HCT116 (cell line): ENCODE data around the gene MAP6D1. TPM values are rescaled to one million over a fixed set of nuclear protein-coding genes. Genes with fewer than 3 reads are reported as not detected.
A peak's percentile ranks its signal among the peaks of the same experiment; 100 is the strongest.

Experiments used
- ATAC-seq: fragments of 200-7000 bp; cut with Tn5 transposase; 2 replicates; pipeline ENCODE4 v1.9.1; 2020; ENCODE audit warnings: mild to moderate bottlenecking, moderate library complexity
- BruUV-seq: library from RNA; stranded (reverse); fragments of 400-500 nt; replicated peaks from 2 replicates; lab custom pipeline; 2021; lab: Mats Ljungman, UMichigan
- CTCF ChIA-PET: fragments of 300-600 bp; sonication (Branson Sonifier 250); formaldehyde crosslinking; loops from one replicate; lab custom pipeline; 2021; ENCODE audit warnings: antibody characterized with exemption; lab: Charles Lee
- POLR2A ChIA-PET: fragments of 300-600, 350-600 bp; sonication (Branson Sonifier 250); formaldehyde crosslinking; loops from one replicate; lab custom pipeline; 2021; ENCODE audit warnings: antibody characterized with exemption; lab: Charles Lee
- RAD21 ChIA-PET, 2 experiments: fragments of 300-600 bp; sonication (Branson Sonifier 250); formaldehyde crosslinking; loops; one replicate each; lab custom pipeline; 2023; ENCODE audit warnings: low total read pairs in 2 of 2; ENCODE audit not compliant: uncharacterized antibody in 2 of 2, unreplicated experiment in 2 of 2, low non-redundant PET in 1 of 2; lab: Charles Lee
- DNase-seq: peaks from one replicate; pipeline ENCODE4 v3.0.0-alpha.2; 2010; ENCODE audit warnings: low read depth, low spot score
- H2AFZ ChIP-seq: fragments of 200-600 bp; shearing (Covaris generic), sonication (generic); 2 replicates; pipeline ENCODE4 v1.6.1; 2017; ENCODE audit warnings: low read depth, mixed run types, mixed read lengths, antibody characterized with exemption, low read length; ENCODE audit not compliant: poor library complexity, severe bottlenecking
- H3K27ac ChIP-seq: 2 replicates; pipeline ENCODE4 v1.5.1; 2012; ENCODE audit warnings: low read depth, low read length
- H3K27me3 ChIP-seq: fragments of 200-600 bp; sonication (generic); 2 replicates; pipeline ENCODE4 v1.6.1; 2016; ENCODE audit warnings: mixed run types, low read length, mixed read lengths; ENCODE audit not compliant: insufficient read depth
- H3K36me3 ChIP-seq, 2 experiments: fragments of 200-500 bp in 1 of 2; fragments of 200-600 bp in 1 of 2; sonication (Bioruptor generic) in 1 of 2; sonication (generic) in 1 of 2; 2 replicates each; pipeline versions ENCODE4 v1.5.1 to v1.6.1; 2014 to 2016; ENCODE audit warnings: low read length in 2 of 2, inconsistent platforms in 1 of 2, mixed read lengths in 1 of 2, mixed run types in 1 of 2; ENCODE audit not compliant: insufficient read depth in 2 of 2, control insufficient read depth in 1 of 2
- H3K4me1 ChIP-seq, 2 experiments: fragments of 200-600 bp in 1 of 2; sonication (generic) in 1 of 2; 2 replicates each; pipeline versions ENCODE4 v1.5.1 to v1.6.1; 2012 to 2017; ENCODE audit warnings: low read length in 2 of 2, inconsistent platforms in 1 of 2, mild to moderate bottlenecking in 1 of 2, mixed read lengths in 1 of 2, mixed run types in 1 of 2, moderate library complexity in 1 of 2; ENCODE audit not compliant: insufficient read depth in 2 of 2, control insufficient read depth in 1 of 2
- H3K4me2 ChIP-seq: fragments of 200-600 bp; sonication (generic); 2 replicates; pipeline ENCODE4 v1.6.1; 2017; ENCODE audit warnings: mixed run types, low read length, mixed read lengths
- H3K4me3 ChIP-seq, 2 experiments: fragments of 200-600 bp in 1 of 2; sonication (generic) in 1 of 2; replicated peaks in 1 of 2; 2 replicates each; pipeline ENCODE4 v1.5.1; 2011 to 2016; ENCODE audit warnings: low read length in 2 of 2, control low read depth in 1 of 2, low read depth in 1 of 2, mild to moderate bottlenecking in 1 of 2, mixed read lengths in 1 of 2, mixed run types in 1 of 2
- H3K79me2 ChIP-seq: fragments of 200-600 bp; sonication (generic); 2 replicates; pipeline ENCODE4 v1.6.1; 2017; ENCODE audit warnings: mild to moderate bottlenecking, mixed run types, low read length, moderate library complexity, mixed read lengths; ENCODE audit not compliant: insufficient read depth
- H3K9ac ChIP-seq: fragments of 200-600 bp; sonication (generic); 2 replicates; pipeline ENCODE4 v1.6.1; 2016; ENCODE audit warnings: low read length, mixed read lengths
- H3K9me2 ChIP-seq: fragments of 200-600 bp; sonication (generic), shearing (Covaris generic); 2 replicates; pipeline ENCODE4 v1.6.1; 2017; ENCODE audit warnings: mixed run types, mild to moderate bottlenecking, moderate library complexity; ENCODE audit not compliant: insufficient read depth
- H3K9me3 ChIP-seq, 2 experiments: fragments of 200-500 bp in 1 of 2; fragments of 200-600 bp in 1 of 2; sonication (Bioruptor generic) in 1 of 2; sonication (generic) in 1 of 2; 2 replicates each; pipeline ENCODE4 v1.6.1; 2014 to 2017; ENCODE audit warnings: low read length in 2 of 2, mixed read lengths in 2 of 2, inconsistent platforms in 1 of 2, low read depth in 1 of 2, mild to moderate bottlenecking in 1 of 2, mixed run types in 1 of 2, moderate library complexity in 1 of 2; ENCODE audit not compliant: control insufficient read depth in 1 of 2, insufficient read depth in 1 of 2
- H4K20me1 ChIP-seq: fragments of 200-600 bp; sonication (generic), shearing (Covaris generic); 2 replicates; pipeline ENCODE4 v1.6.1; 2017; ENCODE audit warnings: mixed run types, mild to moderate bottlenecking, moderate library complexity; ENCODE audit not compliant: insufficient read depth
- CBX3 ChIP-seq: IDR thresholded peaks from 2 replicates; pipeline ENCODE4 v1.6.1; 2012; ENCODE audit warnings: low read depth
- CEBPB ChIP-seq: IDR thresholded peaks from 2 replicates; pipeline ENCODE4 v1.6.1; 2012; ENCODE audit warnings: low read depth
- EGR1 ChIP-seq: IDR thresholded peaks from 2 replicates; pipeline ENCODE4 v1.6.1; 2012; ENCODE audit warnings: low read depth
- ELF1 ChIP-seq: IDR thresholded peaks from 2 replicates; pipeline ENCODE4 v1.6.1; 2012; ENCODE audit warnings: low read depth, borderline replicate concordance
- EZH2 ChIP-seq: fragments of 200-600 bp; sonication (generic); IDR thresholded peaks from 2 replicates; pipeline ENCODE4 v1.6.1; 2017; ENCODE audit warnings: antibody characterized with exemption, mixed run types
- EZH2phosphoT487 ChIP-seq: fragments of 200-600 bp; IDR thresholded peaks from 2 replicates; pipeline ENCODE4 v1.6.1; 2018; ENCODE audit warnings: antibody characterized with exemption, borderline replicate concordance
- FOSL1 ChIP-seq: IDR thresholded peaks from 2 replicates; pipeline ENCODE4 v1.6.1; 2012; ENCODE audit warnings: low read depth
- POLR2A ChIP-seq: IDR thresholded peaks from 2 replicates; pipeline ENCODE4 v1.7.0; 2011; ENCODE audit warnings: borderline replicate concordance; ENCODE audit not compliant: insufficient read depth, insufficient read length; ENCODE audit errors: extremely low read depth
- POLR2AphosphoS5 ChIP-seq: IDR thresholded peaks from 2 replicates; pipeline ENCODE4 v1.6.1; 2011; ENCODE audit warnings: mild to moderate bottlenecking, low read depth, low read length, moderate library complexity
- SIN3A ChIP-seq: IDR thresholded peaks from 2 replicates; pipeline ENCODE4 v1.6.1; 2012; ENCODE audit warnings: low read depth
- TCF7L2 ChIP-seq: IDR thresholded peaks from 2 replicates; pipeline ENCODE4 v1.7.0; 2011; ENCODE audit warnings: borderline replicate concordance, inconsistent platforms; ENCODE audit not compliant: insufficient read depth, insufficient read length; ENCODE audit errors: extremely low read depth
- ZFX ChIP-seq: fragments of 450-650 bp; IDR thresholded peaks from 2 replicates; pipeline ENCODE4 v1.6.1; 2017
- ZNF274 ChIP-seq: fragments of 200-500 bp; sonication (Bioruptor generic); IDR thresholded peaks from 2 replicates; pipeline ENCODE4 v1.6.1; 2014; ENCODE audit warnings: mild to moderate bottlenecking, low read depth, low read length, inconsistent platforms
- intact Hi-C: fragments of 100-400 bp; cut with micrococcal nuclease; formaldehyde crosslinking; loops from 2 replicates; pipeline ENCODE4 v1.10.0; 2022
- total RNA-seq: library from RNA; stranded (reverse); gene quantifications from one replicate; pipeline ENCODE4 v1.2.1, GENCODE V29; 2021; ENCODE audit not compliant: unreplicated experiment
- TF ChIP-seq, protein P1 (sequence below): IDR thresholded peaks from 2 replicates; pipeline ENCODE4 v1.6.1; 2011; ENCODE audit warnings: mild to moderate bottlenecking, low read length, moderate library complexity; ENCODE audit not compliant: insufficient replicate concordance; ENCODE audit errors: extremely low read depth

The MAP6D1 gene
- total RNA-seq, 1 experiment from 2014 or later: 5.3 TPM

DNA sequence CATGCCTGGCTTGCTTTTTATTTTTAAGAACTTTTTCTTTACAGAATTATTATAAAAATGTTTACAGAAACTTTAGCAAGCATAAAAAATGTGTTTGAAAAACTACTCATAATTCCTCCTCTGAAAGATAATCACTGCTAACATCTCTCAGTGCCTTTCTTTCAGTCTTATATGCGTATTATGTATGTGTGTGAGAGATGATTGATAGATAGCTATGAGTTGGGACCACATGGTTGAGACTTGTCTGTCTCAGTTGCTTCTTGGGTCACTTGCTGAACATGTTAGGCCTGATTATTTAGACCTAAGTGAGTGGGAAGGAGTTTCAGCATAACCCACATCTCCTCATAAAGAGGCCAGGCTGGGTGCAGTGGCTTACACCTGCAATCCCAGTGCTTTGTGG lies 11.1 kb downstream of the MAP6D1 start (continued):
- TF ChIP-seq, protein P1, sequence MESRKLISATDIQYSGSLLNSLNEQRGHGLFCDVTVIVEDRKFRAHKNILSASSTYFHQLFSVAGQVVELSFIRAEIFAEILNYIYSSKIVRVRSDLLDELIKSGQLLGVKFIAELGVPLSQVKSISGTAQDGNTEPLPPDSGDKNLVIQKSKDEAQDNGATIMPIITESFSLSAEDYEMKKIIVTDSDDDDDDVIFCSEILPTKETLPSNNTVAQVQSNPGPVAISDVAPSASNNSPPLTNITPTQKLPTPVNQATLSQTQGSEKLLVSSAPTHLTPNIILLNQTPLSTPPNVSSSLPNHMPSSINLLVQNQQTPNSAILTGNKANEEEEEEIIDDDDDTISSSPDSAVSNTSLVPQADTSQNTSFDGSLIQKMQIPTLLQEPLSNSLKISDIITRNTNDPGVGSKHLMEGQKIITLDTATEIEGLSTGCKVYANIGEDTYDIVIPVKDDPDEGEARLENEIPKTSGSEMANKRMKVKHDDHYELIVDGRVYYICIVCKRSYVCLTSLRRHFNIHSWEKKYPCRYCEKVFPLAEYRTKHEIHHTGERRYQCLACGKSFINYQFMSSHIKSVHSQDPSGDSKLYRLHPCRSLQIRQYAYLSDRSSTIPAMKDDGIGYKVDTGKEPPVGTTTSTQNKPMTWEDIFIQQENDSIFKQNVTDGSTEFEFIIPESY: no peak
- TF ChIP-seq CEBPB (no peak), SIN3A (no peak), TCF7L2 (no peak), EZH2 (no peak), ELF1 (no peak), EZH2phosphoT487 (no peak), ZFX (no peak), ZNF274 (no peak), EGR1 (no peak), POLR2A (no peak), FOSL1 (no peak), CBX3 (no peak)
- TF ChIP-seq, all 23 proteins: peak for 0

DNA sequence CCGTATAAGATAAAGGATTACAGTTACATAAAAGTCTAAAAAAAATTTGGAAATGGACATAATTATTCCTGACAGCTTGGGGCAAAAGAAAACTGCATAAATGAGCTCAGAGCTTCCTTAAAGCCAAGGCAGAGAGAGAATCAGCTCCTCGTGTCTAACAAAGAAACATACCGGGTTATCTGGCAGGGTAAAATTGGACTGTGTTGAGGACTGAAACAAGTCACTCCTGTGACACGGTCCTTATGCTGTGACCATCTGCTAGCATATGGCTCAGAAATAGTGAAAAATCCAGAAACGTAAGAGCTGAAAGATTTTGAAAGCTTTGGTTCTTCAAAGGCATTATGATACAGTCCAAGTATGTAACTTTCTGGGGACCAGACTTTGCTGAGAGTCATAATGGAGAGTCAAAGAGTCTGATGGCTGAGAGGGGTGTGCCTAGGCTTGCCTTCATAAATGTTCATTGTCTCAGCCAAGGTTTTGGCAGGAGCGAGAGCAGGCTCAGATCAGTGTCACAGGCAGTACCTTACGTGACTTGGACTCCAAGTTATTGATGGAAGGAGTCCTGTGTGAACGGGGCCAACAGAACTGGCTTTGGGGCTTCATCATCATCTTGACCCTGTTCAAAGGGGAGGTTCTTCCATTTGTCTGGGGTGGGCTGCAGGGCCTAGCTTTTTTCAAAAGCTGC lies 12.5 kb downstream of the MAP6D1 start:
- Histone ChIP-seq H3K27ac (no peak overlapping the region), H3K9me3 (no peaks in the 10 kb centered on the region), H3K9ac (no peak overlapping the region), H2AFZ (no peak overlapping the region), H3K4me2 (no peak overlapping the region), H3K4me1 (no peaks in the 10 kb centered on the region), H3K9me2 (no peaks in the 10 kb centered on the region), H3K79me2 (no peaks in the 10 kb centered on the region), H3K36me3 (peaks cover 14 to 16% of the 10 kb centered on the region in 2 experiments), H3K4me3 (no peak overlapping the region), H4K20me1 (no peaks in the 10 kb centered on the region), H3K27me3 (no peaks in the 10 kb centered on the region)
- ChIA-PET RAD21 (no interaction called here), POLR2A (no interaction called here), CTCF (no interaction called here)
- ATAC-seq (no peak), DNase-seq (no peak)
- peak; percentile 21 for TF ChIP-seq POLR2AphosphoS5
- TF ChIP-seq TCF7L2: no peak
- no TSS peak for BruUV-seq
- intact Hi-C loops: no loop called here
